Measurements from ENCODE around the gene ODC1. TPM values are rescaled to one million over a fixed set of nuclear protein-coding genes. Genes with fewer than 3 reads are reported as not detected.

Gene ODC1
- total RNA-seq, 1 donor, result 109 TPM

DNA sequence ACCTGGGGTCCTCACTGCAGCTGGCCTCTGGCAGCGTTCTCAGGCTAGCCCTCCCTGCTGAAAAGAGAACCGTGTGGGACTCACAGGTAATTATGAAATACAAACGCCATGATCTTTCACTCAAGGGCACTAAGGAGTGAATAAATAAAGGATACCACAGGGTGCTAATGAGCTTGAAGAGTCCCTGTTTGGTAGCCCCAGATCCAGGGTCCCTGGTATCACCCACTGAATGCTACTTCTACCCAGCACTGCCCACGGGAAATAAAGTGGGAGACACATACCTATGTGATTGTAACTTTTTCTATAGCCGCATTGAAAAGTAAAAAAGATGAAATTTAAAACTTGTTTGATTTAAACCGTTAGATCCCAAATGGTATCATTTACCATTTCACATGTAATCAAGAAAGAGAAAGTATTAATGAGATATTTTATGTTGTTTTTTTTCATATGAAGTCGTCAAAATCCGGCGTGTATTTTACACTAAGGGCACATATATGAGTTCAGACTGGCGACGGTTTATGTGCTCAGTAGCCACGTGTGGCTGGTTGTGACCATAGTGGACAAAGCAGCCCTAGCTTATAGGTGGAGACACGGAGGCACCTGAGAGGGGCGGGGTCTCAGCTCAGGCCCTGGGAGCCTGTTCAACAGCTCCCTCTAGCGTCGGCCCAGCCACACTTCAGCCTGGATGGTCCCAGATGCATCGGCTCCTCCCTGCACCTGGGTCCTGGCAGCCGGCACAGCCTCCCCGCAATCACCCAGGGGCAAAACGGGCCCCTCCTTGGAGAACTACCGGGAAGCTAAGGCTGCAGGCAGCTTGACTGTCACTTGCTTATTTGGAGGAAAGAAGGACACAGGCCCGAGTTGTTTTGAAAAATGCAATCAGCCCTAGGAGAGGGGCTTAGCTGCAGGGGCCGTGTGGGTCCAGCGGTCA lies 39.2 kb downstream of the ODC1 start:
- Histone ChIP-seq H3K79me2 (ENCODE audit: insufficient read depth, low read length) (peaks cover 49% of the 10 kb centered on the region), H4K20me1 (ENCODE audit: insufficient read depth, low read length) (peaks cover 27% of the 10 kb centered on the region), H3K9me3 (ENCODE audit: low read depth, low read length) (no peaks in the 10 kb centered on the region), H3K4me1 (ENCODE audit: insufficient read depth, low read length) (peaks cover 54% of the 10 kb centered on the region), H3K4me2 (ENCODE audit: insufficient read depth, low read length) (peak overlapping the region; percentile 32), H3K4me3 (ENCODE audit: insufficient read depth, low read length) (no peak overlapping the region), H2AFZ (ENCODE audit: low read length) (no peak overlapping the region), H3K36me3 (ENCODE audit: insufficient read depth, low read length) (peaks cover 8% of the 10 kb centered on the region), H3K27me3 (ENCODE audit: insufficient read depth, low read length) (no peaks in the 10 kb centered on the region), H3K27ac (ENCODE audit: low read depth, low read length) (peak overlapping the region; percentile 44)
- TF ChIP-seq CTCF (IDR thresholded peaks at IDR 0.05; ENCODE audit: extremely low read depth, low read depth, low read length), result peak; percentile 94
- DNase-seq (ENCODE audit: insufficient read length, low spot score, missing footprints), result peak; percentile 95

- Histone ChIP-seq H2AFZ (ENCODE audit: low read length) (no peak overlapping the region), H3K79me2 (ENCODE audit: insufficient read depth, low read length) (peaks cover 44% of the 10 kb centered on the region), H4K20me1 (ENCODE audit: insufficient read depth, low read length) (peaks cover 18% of the 10 kb centered on the region), H3K27me3 (ENCODE audit: insufficient read depth, low read length) (no peaks in the 10 kb centered on the region), H3K4me3 (ENCODE audit: insufficient read depth, low read length) (no peak overlapping the region), H3K27ac (ENCODE audit: low read depth, low read length) (peak overlapping the region; percentile 44), H3K9me3 (ENCODE audit: low read depth, low read length) (no peaks in the 10 kb centered on the region), H3K4me1 (ENCODE audit: insufficient read depth, low read length) (peaks cover 55% of the 10 kb centered on the region), H3K4me2 (ENCODE audit: insufficient read depth, low read length) (peak overlapping the region; percentile 32), H3K36me3 (ENCODE audit: insufficient read depth, low read length) (peaks cover 8% of the 10 kb centered on the region)
- DNase-seq (ENCODE audit: insufficient read length, low spot score, missing footprints), result peak; percentile 89
- no peak for TF ChIP-seq CTCF (IDR thresholded peaks at IDR 0.05; ENCODE audit: extremely low read depth, low read depth, low read length)
These were observed 40.1 kb downstream of the ODC1 start for GRCh38 chr2:10407841-10408648.

- Histone ChIP-seq H3K27me3 (ENCODE audit: insufficient read depth, low read length) (no peaks in the 10 kb centered on the region), H3K9me3 (ENCODE audit: low read depth, low read length) (no peaks in the 10 kb centered on the region), H3K4me2 (ENCODE audit: insufficient read depth, low read length) (peak overlapping the region; percentile 32), H4K20me1 (ENCODE audit: insufficient read depth, low read length) (peaks cover 12% of the 10 kb centered on the region), H3K36me3 (ENCODE audit: insufficient read depth, low read length) (peaks cover 5% of the 10 kb centered on the region), H3K4me3 (ENCODE audit: insufficient read depth, low read length) (no peak overlapping the region), H3K27ac (ENCODE audit: low read depth, low read length) (peak overlapping the region; percentile 44), H3K4me1 (ENCODE audit: insufficient read depth, low read length) (peaks cover 61% of the 10 kb centered on the region), H3K79me2 (ENCODE audit: insufficient read depth, low read length) (peaks cover 40% of the 10 kb centered on the region), H2AFZ (ENCODE audit: low read length) (no peak overlapping the region)
- no peak for DNase-seq (ENCODE audit: insufficient read length, low spot score, missing footprints)
- no peak for TF ChIP-seq CTCF (IDR thresholded peaks at IDR 0.05; ENCODE audit: extremely low read depth, low read depth, low read length)
These were observed 40.7 kb downstream of the ODC1 start for GRCh38 chr2:10407432-10407831.

All from osteoblast (primary cell).